Stimulated activated CD4-positive, alpha-beta T cell treated with anti-CD3 and anti-CD28 coated beads, Interleukin-12 subunit alpha, Interleukin-12 subunit beta, amount 100 ng/mL, for 24 hours (primary cell): ENCODE measurements around the gene TRIM17.

Experiments used
- DNase-seq, 2 experiments: peaks; one replicate each; pipeline ENCODE4 v3.0.0-alpha.2; 2020; ENCODE audit warnings: low read depth in 2 of 2

Gene TRIM17

GRCh38 chr1:228416217-228416933 is at the start of gene TRIM17:
Gene TRIM17, minus strand, starts transcription at chr1:228416861. Its CDS starts 1,789 bp downstream, at chr1:228415072.
- DNase-seq, result peak in 1 of 2 experiments; percentile 26

- DNase-seq, result no peak
These were observed 49.0 kb upstream of the TRIM17 start for GRCh38 chr1:228465571-228466146.

GRCh38 chr1:228465141-228465540 is 48.5 kb upstream of the TRIM17 start:
- no peak for DNase-seq

GRCh38 chr1:228464487-228464983 is 47.9 kb upstream of the TRIM17 start:
- peak; percentile 70 to 79 for DNase-seq

GRCh38 chr1:228463559-228464455 is 47.1 kb upstream of the TRIM17 start:
- peak in 1 of 2 experiments; percentile 64 for DNase-seq

GRCh38 chr1:228463009-228463558 is 46.4 kb upstream of the TRIM17 start:
- DNase-seq, result no peak

- no peak for DNase-seq
These were observed 45.9 kb upstream of the TRIM17 start for GRCh38 chr1:228462560-228462959.

GRCh38 chr1:228460821-228461220 is 44.2 kb upstream of the TRIM17 start:
- DNase-seq, result no peak

GRCh38 chr1:228459091-228459993 is 42.7 kb upstream of the TRIM17 start:
- peak; percentile 3 to 56 for DNase-seq

- peak; percentile 72 to 74 for DNase-seq
These were observed 40.9 kb upstream of the TRIM17 start for GRCh38 chr1:228457396-228458176.

GRCh38 chr1:228457017-228457395 is 40.3 kb upstream of the TRIM17 start:
- no peak for DNase-seq

- no peak for DNase-seq
These were observed 39.8 kb upstream of the TRIM17 start for GRCh38 chr1:228456252-228457016.

GRCh38 chr1:228455715-228456114 is 39.1 kb upstream of the TRIM17 start:
- no peak for DNase-seq

GRCh38 chr1:228454238-228454637 is 37.6 kb upstream of the TRIM17 start:
- DNase-seq, result no peak

- DNase-seq, result no peak
These were observed 37.0 kb upstream of the TRIM17 start for GRCh38 chr1:228453614-228454013.

- no peak for DNase-seq
These were observed 36.4 kb upstream of the TRIM17 start for GRCh38 chr1:228453022-228453560.

GRCh38 chr1:228452194-228453021 is 35.7 kb upstream of the TRIM17 start:
- DNase-seq, result no peak

- no peak for DNase-seq
These were observed 33.5 kb upstream of the TRIM17 start for GRCh38 chr1:228450200-228450599.
